Activated CD8-positive, alpha-beta T cell treated with anti-CD3 and anti-CD28 coated beads for 36 hours (primary cell): Measurements from ENCODE around the gene UGT3A2. TPM values are rescaled to one million over a fixed set of nuclear protein-coding genes. Genes with fewer than 3 reads are reported as not detected.

Experiments used
- ATAC-seq: fragments of 200-7000 bp; cut with Tn5 transposase; one replicate; pipeline ENCODE4 v1.10.0; 2021; ENCODE audit warnings: mild to moderate bottlenecking, moderate library complexity
- CTCF ChIA-PET: fragments of 350-600 bp; sonication (Branson Sonifier 250); formaldehyde crosslinking; loops from one replicate; lab custom pipeline; 2021; ENCODE audit warnings: antibody characterized with exemption; lab: Charles Lee
- POLR2A ChIA-PET: fragments of 350-600 bp; sonication (Branson Sonifier 250); formaldehyde crosslinking; loops from one replicate; lab custom pipeline; 2021; ENCODE audit warnings: antibody characterized with exemption; lab: Charles Lee
- DNase-seq: peaks from one replicate; pipeline ENCODE4 v3.0.0-alpha.2; 2020
- H3K27ac Mint-ChIP-seq: one replicate; pipeline ENCODE4 v1.8.0; 2021; ENCODE audit warnings: mild to moderate bottlenecking, mixed read lengths
- H3K27me3 Mint-ChIP-seq: one replicate; pipeline ENCODE4 v1.8.0; 2021; ENCODE audit warnings: mixed read lengths
- H3K36me3 Mint-ChIP-seq: one replicate; pipeline ENCODE4 v1.8.0; 2021; ENCODE audit warnings: low read depth, mixed read lengths
- H3K4me1 Mint-ChIP-seq: one replicate; pipeline ENCODE4 v1.8.0; 2021; ENCODE audit warnings: low read depth, mixed read lengths
- H3K4me3 Mint-ChIP-seq: one replicate; pipeline ENCODE4 v1.8.0; 2021; ENCODE audit warnings: mild to moderate bottlenecking, moderate library complexity, mixed read lengths
- H3K9me3 Mint-ChIP-seq: one replicate; pipeline ENCODE4 v1.8.0; 2021; ENCODE audit warnings: mixed read lengths
- intact Hi-C: fragments of 100-400 bp; cut with micrococcal nuclease; formaldehyde crosslinking; loops from one replicate; pipeline ENCODE4 v1.10.0; 2022
- total RNA-seq, 2 experiments: library from RNA; stranded (reverse); gene quantifications; one replicate each; pipeline ENCODE4 v1.2.3, GENCODE V29; 2021
- TF ChIP-seq, protein P1 (sequence below): fragments of 200-600 bp; IDR thresholded peaks from one replicate; pipeline ENCODE4 v1.8.0; 2022; ENCODE audit warnings: antibody characterized with exemption, mild to moderate bottlenecking

Gene UGT3A2
- total RNA-seq, result not detected

DNA sequence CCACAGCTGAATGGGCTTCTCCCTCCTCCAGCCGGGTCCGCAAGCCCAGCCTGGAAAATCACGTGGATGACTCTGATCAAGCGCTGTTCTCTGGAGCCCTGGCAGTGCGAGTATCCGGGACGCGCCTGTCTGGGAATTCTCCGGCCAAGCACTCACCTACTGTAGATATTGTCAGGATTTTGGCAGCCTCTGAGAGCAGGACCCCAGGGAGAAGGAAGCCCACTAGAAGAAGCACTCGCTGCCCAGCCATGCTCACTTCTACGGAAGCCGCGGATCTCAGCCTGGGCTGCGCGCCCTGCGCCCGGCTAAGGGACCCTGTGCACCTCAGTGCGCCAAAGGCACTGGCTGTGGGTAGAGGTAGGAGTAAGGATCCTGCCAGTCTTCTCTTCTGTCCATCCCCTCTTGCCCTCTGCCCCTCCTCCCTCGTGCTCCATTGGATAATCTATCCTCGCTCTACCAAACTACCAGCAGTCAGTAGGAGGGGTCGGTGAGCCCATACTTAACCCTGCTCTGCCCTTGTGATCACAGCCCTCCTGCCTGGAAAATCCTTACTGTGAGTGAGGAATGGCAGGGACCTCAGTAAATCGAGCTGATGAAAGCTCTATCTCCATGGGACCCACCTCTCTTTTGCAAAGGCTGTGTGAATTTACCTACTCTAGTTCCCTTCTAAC lies at the start of gene UGT3A2:
UGT3A2 (minus strand) TSS at position 343 of the 671 bp plus-strand sequence; CDS start at position 250, 93 bp downstream.
- Mint-ChIP-seq H3K36me3 (no peaks in the 10 kb centered on the region), H3K4me1 (no peaks in the 10 kb centered on the region), H3K9me3 (peaks cover 1% of the 10 kb centered on the region), H3K27me3 (peaks cover 22% of the 10 kb centered on the region), H3K4me3 (no peak within 1 kb of the TSS), H3K27ac (no peak within 1 kb of the TSS)
- TF ChIP-seq, protein P1, sequence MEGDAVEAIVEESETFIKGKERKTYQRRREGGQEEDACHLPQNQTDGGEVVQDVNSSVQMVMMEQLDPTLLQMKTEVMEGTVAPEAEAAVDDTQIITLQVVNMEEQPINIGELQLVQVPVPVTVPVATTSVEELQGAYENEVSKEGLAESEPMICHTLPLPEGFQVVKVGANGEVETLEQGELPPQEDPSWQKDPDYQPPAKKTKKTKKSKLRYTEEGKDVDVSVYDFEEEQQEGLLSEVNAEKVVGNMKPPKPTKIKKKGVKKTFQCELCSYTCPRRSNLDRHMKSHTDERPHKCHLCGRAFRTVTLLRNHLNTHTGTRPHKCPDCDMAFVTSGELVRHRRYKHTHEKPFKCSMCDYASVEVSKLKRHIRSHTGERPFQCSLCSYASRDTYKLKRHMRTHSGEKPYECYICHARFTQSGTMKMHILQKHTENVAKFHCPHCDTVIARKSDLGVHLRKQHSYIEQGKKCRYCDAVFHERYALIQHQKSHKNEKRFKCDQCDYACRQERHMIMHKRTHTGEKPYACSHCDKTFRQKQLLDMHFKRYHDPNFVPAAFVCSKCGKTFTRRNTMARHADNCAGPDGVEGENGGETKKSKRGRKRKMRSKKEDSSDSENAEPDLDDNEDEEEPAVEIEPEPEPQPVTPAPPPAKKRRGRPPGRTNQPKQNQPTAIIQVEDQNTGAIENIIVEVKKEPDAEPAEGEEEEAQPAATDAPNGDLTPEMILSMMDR, result no peak
- ATAC-seq (no peak), DNase-seq (no peak)
- ChIA-PET POLR2A (no interaction called here), CTCF (interaction anchor here (0.6 to 0.7 kb wide), 2 partner anchors 13 to 348 kb away, joined by 3 read pairs; no protein-coding TSS in a partner anchor)
- intact Hi-C loops, result no loop called here

DNA sequence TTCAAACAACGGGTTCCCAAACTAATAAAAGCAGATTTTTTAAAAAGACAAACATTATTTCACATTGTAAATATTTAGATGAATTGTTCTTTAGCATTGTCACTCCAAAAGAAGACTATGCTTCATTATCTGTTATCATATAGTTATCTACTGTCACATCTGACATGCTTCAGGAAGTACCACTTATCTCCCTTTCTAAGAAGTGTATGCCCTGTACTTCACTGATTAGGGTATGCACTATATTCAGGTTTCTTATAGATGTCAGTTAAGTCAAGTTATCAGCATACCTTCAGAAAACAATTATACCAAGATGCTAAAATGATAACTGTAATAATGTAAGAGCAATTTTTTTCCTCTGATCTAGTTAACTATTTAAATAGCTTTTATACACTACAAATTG lies 44.6 kb upstream of the UGT3A2 start:
- Mint-ChIP-seq H3K27ac (no peak overlapping the region), H3K4me3 (no peak overlapping the region), H3K36me3 (peaks cover 27% of the 10 kb centered on the region), H3K9me3 (no peaks in the 10 kb centered on the region), H3K27me3 (no peaks in the 10 kb centered on the region), H3K4me1 (no peaks in the 10 kb centered on the region)
- ChIA-PET CTCF (interaction anchor here (1.2 kb wide), 1 partner anchor 31 kb away, joined by 3 read pairs; no protein-coding TSS in a partner anchor), POLR2A (interaction anchor here (1.2 kb wide), 1 partner anchor 40 kb away, joined by 3 read pairs; no protein-coding TSS in a partner anchor)
- no peak for DNase-seq
- intact Hi-C loops, result no loop called here
- no peak for ATAC-seq
- TF ChIP-seq, protein P1, result no peak

DNA sequence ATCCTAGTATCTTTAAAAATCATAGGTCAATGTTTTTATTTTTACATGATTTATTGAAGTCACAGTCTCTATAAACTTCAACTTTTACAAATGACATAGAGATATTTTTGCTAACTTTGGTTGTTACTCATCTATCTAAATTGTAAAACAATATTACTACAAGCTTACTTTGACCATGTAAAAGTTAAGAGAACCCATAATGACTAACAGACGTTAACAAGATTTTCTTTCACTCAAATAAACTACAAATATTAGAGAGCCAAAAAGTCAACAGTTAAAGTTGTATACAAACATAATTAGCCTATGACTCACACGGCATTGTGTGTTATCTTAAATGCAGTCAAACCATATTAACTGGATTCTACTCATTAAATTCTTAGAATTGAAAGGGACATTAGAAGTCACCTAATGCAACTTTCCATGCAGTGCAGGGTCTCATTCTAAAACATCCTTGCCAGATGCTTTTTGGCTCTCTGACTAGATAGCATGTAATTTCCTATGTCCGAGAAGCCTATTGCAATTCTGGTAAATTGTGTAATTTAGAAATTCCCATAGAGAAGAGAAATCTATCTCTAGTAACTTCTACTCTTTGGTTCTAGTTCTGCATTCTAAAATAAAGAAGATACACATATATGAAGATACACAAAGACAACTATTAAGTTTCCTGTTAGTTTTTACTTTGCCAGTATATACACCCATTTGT lies 42.2 kb upstream of the UGT3A2 start:
- no peaks in the 10 kb centered on the region for H3K9me3 Mint-ChIP-seq
- intact Hi-C loops, result no loop called here
- no peak overlapping the region for H3K27ac Mint-ChIP-seq
- POLR2A ChIA-PET, result no interaction called here
- CTCF ChIA-PET, result interaction anchor here (1.2 kb wide), 1 partner anchor 30 kb away, joined by 5 read pairs; no protein-coding TSS in a partner anchor
- no peaks in the 10 kb centered on the region for H3K4me1 Mint-ChIP-seq
- no peak for ATAC-seq
- TF ChIP-seq, protein P1, result no peak
- no peak overlapping the region for H3K4me3 Mint-ChIP-seq
- no peak for DNase-seq
- H3K36me3 Mint-ChIP-seq, result peaks cover 32% of the 10 kb centered on the region
- no peaks in the 10 kb centered on the region for H3K27me3 Mint-ChIP-seq

DNA sequence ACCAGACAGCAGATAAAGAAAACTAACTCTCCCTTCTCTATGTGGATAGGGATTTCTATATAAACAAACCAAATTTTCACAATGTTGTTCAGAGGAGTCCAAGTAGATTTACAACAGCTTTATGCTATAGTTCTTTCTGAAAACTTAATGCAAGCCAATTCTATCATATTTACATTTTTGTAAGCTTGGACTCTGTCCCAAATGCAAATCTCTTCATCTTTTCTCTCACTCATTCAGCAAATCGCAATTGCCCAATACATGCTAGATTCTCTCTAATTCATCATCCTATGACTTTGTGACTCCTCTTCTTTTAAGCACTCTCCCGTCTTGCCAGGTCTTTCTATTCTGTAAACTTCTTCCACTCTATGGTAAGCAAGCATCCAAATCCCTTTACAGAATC lies 39.1 kb upstream of the UGT3A2 start:
- DNase-seq (no peak), ATAC-seq (no peak)
- POLR2A ChIA-PET, result interaction anchor here (1.0 kb wide), 1 partner anchor 11 kb away, joined by 3 read pairs; no protein-coding TSS in a partner anchor
- Mint-ChIP-seq H3K9me3 (no peaks in the 10 kb centered on the region), H3K4me3 (no peak overlapping the region), H3K36me3 (peaks cover 35% of the 10 kb centered on the region), H3K4me1 (no peaks in the 10 kb centered on the region), H3K27ac (no peak overlapping the region), H3K27me3 (no peaks in the 10 kb centered on the region)
- intact Hi-C loops, result no loop called here
- CTCF ChIA-PET, result interaction anchor here (1.1 to 1.4 kb wide), 3 partner anchors 13 to 27 kb away, joined by 3 to 4 read pairs (median 4); no protein-coding TSS in a partner anchor
- TF ChIP-seq, protein P1, result no peak

- Mint-ChIP-seq H3K9me3 (no peaks in the 10 kb centered on the region), H3K36me3 (peaks cover 6% of the 10 kb centered on the region), H3K27ac (no peak overlapping the region), H3K4me1 (no peaks in the 10 kb centered on the region), H3K4me3 (no peak overlapping the region), H3K27me3 (no peaks in the 10 kb centered on the region)
- ATAC-seq, result no peak
- ChIA-PET CTCF (no interaction called here), POLR2A (no interaction called here)
- intact Hi-C loops, result no loop called here
- DNase-seq, result no peak
- TF ChIP-seq, protein P1, result no peak
Observed at GRCh38 chr5:36099748-36100147, 33.1 kb upstream of the UGT3A2 start.
